Measurements from ENCODE around the gene MYCN. TPM values are rescaled to one million over a fixed set of nuclear protein-coding genes. Genes with fewer than 3 reads are reported as not detected.
"Not testable (repeated sequence)": the region's sequence is repeated elsewhere in the genome, so short reads cannot be mapped to it uniquely, and the experiment has no call there.

MYCN gene
- total and polyA plus RNA-seq, 4 donors, result 0.16 to 1.3 TPM; not detected in 2

DNA sequence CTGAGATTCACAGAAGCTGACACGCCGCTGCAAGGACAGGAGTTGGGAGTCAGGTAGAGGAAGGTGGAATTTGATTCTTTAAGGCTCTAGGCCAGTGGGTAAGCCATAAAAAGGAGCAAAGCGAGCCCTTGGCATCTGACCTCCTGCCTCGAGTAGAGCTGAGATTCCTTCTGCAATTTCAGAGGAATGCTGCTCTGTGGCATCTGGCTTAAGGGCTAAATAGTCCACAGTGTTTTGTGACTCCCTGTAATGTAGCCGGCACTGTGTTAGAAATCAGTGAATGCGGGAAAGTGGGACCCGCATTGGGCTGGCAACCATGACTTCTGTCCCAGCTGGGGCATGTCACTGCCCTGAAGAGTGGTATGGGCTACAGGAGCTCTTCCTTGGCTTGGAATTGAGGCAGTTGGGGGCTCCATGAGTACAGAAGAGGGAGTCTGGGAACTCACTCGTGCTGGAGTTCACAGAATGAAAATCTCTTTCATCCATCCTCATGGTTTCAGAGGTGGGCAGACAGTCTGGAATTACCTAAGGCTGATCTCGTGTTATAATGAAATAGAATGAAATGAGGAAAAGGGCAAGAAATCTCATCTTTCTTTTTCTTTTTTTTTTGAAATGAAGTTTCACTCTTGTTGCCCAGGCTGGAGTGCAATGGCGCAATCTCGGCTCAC, 12.7 kb upstream of the MYCN start:
- Histone ChIP-seq H3K27ac (ENCODE audit: low read depth in 1 of 2, low read length in 2 of 2) (no peak overlapping the region), H3K4me3 (ENCODE audit: low read depth in 1 of 3, low read length in 3 of 3) (no peak overlapping the region), H3K27me3 (ENCODE audit: control insufficient read depth in 4 of 4, insufficient read depth in 4 of 4, low read length in 3 of 4) (no peaks in the 10 kb centered on the region), H3K9me3 (ENCODE audit: control insufficient read depth in 4 of 4, low read length in 3 of 4) (no peaks in the 10 kb centered on the region), H3K4me1 (ENCODE audit: control insufficient read depth in 4 of 4, insufficient read depth in 4 of 4, low read length in 3 of 4) (no peaks in the 10 kb centered on the region), H3K36me3 (ENCODE audit: control insufficient read depth in 4 of 4, insufficient read depth in 3 of 4, low read depth in 1 of 4, low read length in 3 of 4) (no peaks in the 10 kb centered on the region), H3K9ac (ENCODE audit: low read depth in 1 of 2, low read length in 2 of 2) (no peak overlapping the region)
- no peak for DNase-seq (ENCODE audit: low spot score)
- 93% methylated on average over 11 of the region's 11 CpGs for WGBS
- TF ChIP-seq, protein P1, sequence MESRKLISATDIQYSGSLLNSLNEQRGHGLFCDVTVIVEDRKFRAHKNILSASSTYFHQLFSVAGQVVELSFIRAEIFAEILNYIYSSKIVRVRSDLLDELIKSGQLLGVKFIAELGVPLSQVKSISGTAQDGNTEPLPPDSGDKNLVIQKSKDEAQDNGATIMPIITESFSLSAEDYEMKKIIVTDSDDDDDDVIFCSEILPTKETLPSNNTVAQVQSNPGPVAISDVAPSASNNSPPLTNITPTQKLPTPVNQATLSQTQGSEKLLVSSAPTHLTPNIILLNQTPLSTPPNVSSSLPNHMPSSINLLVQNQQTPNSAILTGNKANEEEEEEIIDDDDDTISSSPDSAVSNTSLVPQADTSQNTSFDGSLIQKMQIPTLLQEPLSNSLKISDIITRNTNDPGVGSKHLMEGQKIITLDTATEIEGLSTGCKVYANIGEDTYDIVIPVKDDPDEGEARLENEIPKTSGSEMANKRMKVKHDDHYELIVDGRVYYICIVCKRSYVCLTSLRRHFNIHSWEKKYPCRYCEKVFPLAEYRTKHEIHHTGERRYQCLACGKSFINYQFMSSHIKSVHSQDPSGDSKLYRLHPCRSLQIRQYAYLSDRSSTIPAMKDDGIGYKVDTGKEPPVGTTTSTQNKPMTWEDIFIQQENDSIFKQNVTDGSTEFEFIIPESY (IDR thresholded peaks at IDR 0.05), result no peak
- no peak for TF ChIP-seq TAF1 (conservative IDR thresholded peaks at IDR 0.05)
- TF ChIP-seq, protein P2, sequence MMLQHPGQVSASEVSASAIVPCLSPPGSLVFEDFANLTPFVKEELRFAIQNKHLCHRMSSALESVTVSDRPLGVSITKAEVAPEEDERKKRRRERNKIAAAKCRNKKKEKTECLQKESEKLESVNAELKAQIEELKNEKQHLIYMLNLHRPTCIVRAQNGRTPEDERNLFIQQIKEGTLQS (IDR thresholded peaks at IDR 0.05), result no peak
- TF ChIP-seq YY1 (IDR thresholded peaks at IDR 0.05), result no peak
- TF ChIP-seq HNF4A (conservative IDR thresholded peaks at IDR 0.05), result no peak
- TF ChIP-seq FOXA2 (IDR thresholded peaks at IDR 0.05), result no peak
- TF ChIP-seq EGR1 (IDR thresholded peaks at IDR 0.05; ENCODE audit: low read depth in 2 of 2), result no peak
- TF ChIP-seq RAD21 (IDR thresholded peaks at IDR 0.05), result no peak

DNA sequence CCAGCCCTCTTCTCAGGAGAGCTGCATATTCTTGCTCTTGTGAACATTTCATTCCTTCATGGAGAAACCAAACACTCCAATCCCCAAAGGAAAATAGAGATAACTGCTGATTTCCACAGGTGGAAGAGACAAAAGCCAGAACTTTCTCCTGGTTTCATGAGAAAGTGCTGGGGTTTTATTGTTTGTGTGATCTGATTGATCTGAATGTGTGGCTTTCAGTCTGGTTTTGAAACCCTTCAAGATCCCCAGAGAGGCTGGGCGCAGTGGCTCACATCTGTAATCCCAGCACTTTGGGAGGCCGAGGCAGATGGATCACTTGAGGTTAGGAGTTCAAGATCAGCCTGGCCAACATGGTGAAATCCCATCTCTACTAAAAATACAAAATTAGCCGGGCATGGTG, 11.3 kb upstream of the MYCN start:
- H3K27ac ChIP-seq (ENCODE audit: low read depth in 1 of 2, low read length in 2 of 2); H3K9me3 ChIP-seq (ENCODE audit: control insufficient read depth in 4 of 4, low read length in 3 of 4); DNase-seq (ENCODE audit: low spot score); H3K4me1 ChIP-seq (ENCODE audit: control insufficient read depth in 4 of 4, insufficient read depth in 4 of 4, low read length in 3 of 4); H3K36me3 ChIP-seq (ENCODE audit: control insufficient read depth in 4 of 4, insufficient read depth in 3 of 4, low read depth in 1 of 4, low read length in 3 of 4); H3K4me3 ChIP-seq (ENCODE audit: low read depth in 1 of 3, low read length in 3 of 3); H3K9ac ChIP-seq (ENCODE audit: low read depth in 1 of 2, low read length in 2 of 2); H3K27me3 ChIP-seq (ENCODE audit: control insufficient read depth in 4 of 4, insufficient read depth in 4 of 4, low read length in 3 of 4): not testable (repeated sequence)
- 98% methylated on average over 3 of the region's 3 CpGs for WGBS

DNA sequence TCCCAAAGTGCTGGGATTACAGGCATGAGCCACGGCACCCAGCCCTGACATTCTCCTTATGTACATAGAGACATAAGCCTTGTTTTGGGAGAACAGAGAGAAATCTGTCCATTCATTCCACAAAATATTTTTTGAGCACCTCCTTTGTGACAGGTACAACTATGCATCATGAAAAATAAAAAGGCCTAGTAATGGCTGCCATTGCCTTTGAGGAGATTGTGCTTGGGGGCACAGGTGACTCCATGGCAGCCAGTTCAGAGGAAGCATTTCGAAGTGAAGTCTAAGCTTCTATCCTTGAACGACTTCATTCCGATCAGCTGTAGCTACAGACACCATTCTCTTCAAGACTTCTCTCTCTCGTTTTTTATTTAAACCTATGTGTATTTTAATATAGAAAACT, 10.5 kb upstream of the MYCN start:
- no peaks in the 10 kb centered on the region for H3K36me3 ChIP-seq (ENCODE audit: control insufficient read depth in 4 of 4, insufficient read depth in 3 of 4, low read depth in 1 of 4, low read length in 3 of 4)
- H3K9ac ChIP-seq (ENCODE audit: low read depth in 1 of 2, low read length in 2 of 2), result no peak overlapping the region
- no peak overlapping the region for H3K4me3 ChIP-seq (ENCODE audit: low read depth in 1 of 3, low read length in 3 of 3)
- DNase-seq (ENCODE audit: low spot score), result no peak
- no peaks in the 10 kb centered on the region for H3K9me3 ChIP-seq (ENCODE audit: control insufficient read depth in 4 of 4, low read length in 3 of 4)
- no peak overlapping the region for H3K27ac ChIP-seq (ENCODE audit: low read depth in 1 of 2, low read length in 2 of 2)
- TF ChIP-seq EGR1 (IDR thresholded peaks at IDR 0.05; ENCODE audit: low read depth in 2 of 2), result no peak
- TF ChIP-seq FOXA1 (IDR thresholded peaks at IDR 0.05), result no peak
- no peak for TF ChIP-seq YY1 (IDR thresholded peaks at IDR 0.05)
- no peak for TF ChIP-seq SP1 (IDR thresholded peaks at IDR 0.05)
- TF ChIP-seq, protein P1 (IDR thresholded peaks at IDR 0.05), result no peak
- no peak for TF ChIP-seq FOXA2 (IDR thresholded peaks at IDR 0.05)
- TF ChIP-seq RXRA (IDR thresholded peaks at IDR 0.05), result no peak
- TF ChIP-seq JUND (IDR thresholded peaks at IDR 0.05), result no peak
- TF ChIP-seq GABPA (IDR thresholded peaks at IDR 0.05 in 1 of 2, conservative IDR thresholded peaks at IDR 0.05 in 1 of 2), result no peak
- TF ChIP-seq TAF1 (conservative IDR thresholded peaks at IDR 0.05), result no peak
- TF ChIP-seq RAD21 (IDR thresholded peaks at IDR 0.05), result no peak
- no peak for TF ChIP-seq NR2F2 (IDR thresholded peaks at IDR 0.05)
- TF ChIP-seq, protein P3, sequence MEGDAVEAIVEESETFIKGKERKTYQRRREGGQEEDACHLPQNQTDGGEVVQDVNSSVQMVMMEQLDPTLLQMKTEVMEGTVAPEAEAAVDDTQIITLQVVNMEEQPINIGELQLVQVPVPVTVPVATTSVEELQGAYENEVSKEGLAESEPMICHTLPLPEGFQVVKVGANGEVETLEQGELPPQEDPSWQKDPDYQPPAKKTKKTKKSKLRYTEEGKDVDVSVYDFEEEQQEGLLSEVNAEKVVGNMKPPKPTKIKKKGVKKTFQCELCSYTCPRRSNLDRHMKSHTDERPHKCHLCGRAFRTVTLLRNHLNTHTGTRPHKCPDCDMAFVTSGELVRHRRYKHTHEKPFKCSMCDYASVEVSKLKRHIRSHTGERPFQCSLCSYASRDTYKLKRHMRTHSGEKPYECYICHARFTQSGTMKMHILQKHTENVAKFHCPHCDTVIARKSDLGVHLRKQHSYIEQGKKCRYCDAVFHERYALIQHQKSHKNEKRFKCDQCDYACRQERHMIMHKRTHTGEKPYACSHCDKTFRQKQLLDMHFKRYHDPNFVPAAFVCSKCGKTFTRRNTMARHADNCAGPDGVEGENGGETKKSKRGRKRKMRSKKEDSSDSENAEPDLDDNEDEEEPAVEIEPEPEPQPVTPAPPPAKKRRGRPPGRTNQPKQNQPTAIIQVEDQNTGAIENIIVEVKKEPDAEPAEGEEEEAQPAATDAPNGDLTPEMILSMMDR (IDR thresholded peaks at IDR 0.05; ENCODE audit: low read depth, low read length, missing input control), result no peak
- H3K27me3 ChIP-seq (ENCODE audit: control insufficient read depth in 4 of 4, insufficient read depth in 4 of 4, low read length in 3 of 4), result no peaks in the 10 kb centered on the region
- WGBS, result 94% methylated on average over 5 of the region's 5 CpGs
- H3K4me1 ChIP-seq (ENCODE audit: control insufficient read depth in 4 of 4, insufficient read depth in 4 of 4, low read length in 3 of 4), result no peaks in the 10 kb centered on the region
